ENCODE results near the gene MXI1. TPM values are rescaled to one million over a fixed set of nuclear protein-coding genes. Genes with fewer than 3 reads are reported as not detected.

MXI1 gene
- total RNA-seq = 10 to 100 TPM; 40.2 to 54.1 (median 44.4) TPM
- 29.6 TPM for total RNA-seq (2013)
- total RNA-seq = 21.6 to 131 (median 73.7) reads per million in 29 experiments

GRCh38 chr10:110207011-110207804 is at the start of gene MXI1:
MXI1 (plus strand) TSS chr10:110207605; CDS start chr10:110207809, 204 bp downstream.
- H3K27ac Mint-ChIP-seq = peak within 1 kb of the TSS; percentile 85 to 94
- no peak for ATAC-seq (replicated peaks in 1 of 4)
- Histone ChIP-seq H3K4me1 (ENCODE audit: control insufficient read depth in 1 of 2, extremely low read depth in 1 of 2, insufficient read depth in 2 of 2, low read length in 2 of 2) (peaks cover 16 to 43% of the 10 kb centered on the region in 2 experiments), H3K36me3 (ENCODE audit: control insufficient read depth in 2 of 2, extremely low read depth in 1 of 2, insufficient read depth in 1 of 2, low read length in 1 of 2) (no peaks in the 10 kb centered on the region), H3K9me3 (no peaks in the 10 kb centered on the region), H3K4me3 (ENCODE audit: control insufficient read depth in 1 of 2, extremely low read depth in 1 of 2, low read length in 1 of 2) (peak within 1 kb of the TSS; percentile 81 to 91), H3K27me3 (replicated peaks in 1 of 2; ENCODE audit: control insufficient read depth in 2 of 2, extremely low read depth in 1 of 2, insufficient read depth in 2 of 2, low read length in 1 of 2) (peaks cover 2 to 19% of the 10 kb centered on the region in 2 experiments), H3K27ac (ENCODE audit: low read length) (peak within 1 kb of the TSS; percentile 66)
- no peaks in the 10 kb centered on the region for H3K9me3 Mint-ChIP-seq
- CTCF ChIA-PET = interaction anchor here (0.9 to 8.1 kb wide), 10 partner anchors 12 to 72 kb away, joined by 3 to 94 read pairs (median 6); no protein-coding TSS in a partner anchor
- H3K36me3 Mint-ChIP-seq = no peaks in the 10 kb centered on the region
- 6% methylated on average over 33 of the region's 37 CpGs for WGBS (ENCODE audit: insufficient coverage)
- peaks cover 25 to 44% (median 26%) of the 10 kb centered on the region in 3 donors for H3K4me1 Mint-ChIP-seq
- POLR2A ChIA-PET = interaction anchor here (0.6 to 1.4 kb wide), 3 partner anchors 18 to 712 kb away, joined by 3 to 8 read pairs (median 5); partner anchors contain the start of gene BBIP1 (in 1 of the 2)
- H3K4me3 Mint-ChIP-seq = peak within 1 kb of the TSS; percentile 89 to 93 (median 93)
- peaks cover 0 to 5% of the 10 kb centered on the region in 2 donors for H3K27me3 Mint-ChIP-seq
- DNase-seq = peak in 10 of 35 experiments; percentile 9 to 46 (median 32)

- no peak for ATAC-seq (replicated peaks in 1 of 4)
- Histone ChIP-seq H3K4me3 (ENCODE audit: control insufficient read depth in 1 of 2, extremely low read depth in 1 of 2, low read length in 1 of 2) (no peak overlapping the region), H3K36me3 (ENCODE audit: control insufficient read depth in 2 of 2, extremely low read depth in 1 of 2, insufficient read depth in 1 of 2, low read length in 1 of 2) (no peaks in the 10 kb centered on the region), H3K4me1 (ENCODE audit: control insufficient read depth in 1 of 2, extremely low read depth in 1 of 2, insufficient read depth in 2 of 2, low read length in 2 of 2) (peaks cover 0 to 25% of the 10 kb centered on the region in 2 experiments), H3K27me3 (replicated peaks in 1 of 2; ENCODE audit: control insufficient read depth in 2 of 2, extremely low read depth in 1 of 2, insufficient read depth in 2 of 2, low read length in 1 of 2) (peaks cover 13 to 59% of the 10 kb centered on the region in 2 experiments), H3K27ac (ENCODE audit: low read length) (no peak overlapping the region), H3K9me3 (no peaks in the 10 kb centered on the region)
- ChIA-PET CTCF (interaction anchor here (0.6 to 1.7 kb wide), 6 partner anchors 20 to 845 kb away, joined by 3 to 8 read pairs (median 6); partner anchors contain the start of gene SMNDC1 (in 1 of the 2)), POLR2A (interaction anchor here in 1 of 2 donors (0.5 kb wide), 2 partner anchors 116 to 789 kb away, joined by 3 to 6 read pairs; no protein-coding TSS in a partner anchor)
- WGBS (ENCODE audit: insufficient coverage) = 91% methylated on average over 5 of the region's 11 CpGs
- peaks cover 17 to 34% (median 23%) of the 10 kb centered on the region in 3 donors for H3K4me1 Mint-ChIP-seq
- peak overlapping the region in 1 of 3 donors; percentile 71 for H3K4me3 Mint-ChIP-seq
- H3K27me3 Mint-ChIP-seq = peaks cover 48 to 78% of the 10 kb centered on the region in 2 donors
- no peak overlapping the region for H3K27ac Mint-ChIP-seq
- H3K9me3 Mint-ChIP-seq = no peaks in the 10 kb centered on the region
- no peaks in the 10 kb centered on the region for H3K36me3 Mint-ChIP-seq
- no peak for DNase-seq
Measured at GRCh38 chr10:110158051-110159005, 49.1 kb upstream of the MXI1 start.

GRCh38 chr10:110160081-110160480 is 47.3 kb upstream of the MXI1 start:
- Mint-ChIP-seq H3K4me1 (peaks cover 15 to 25% (median 23%) of the 10 kb centered on the region in 3 donors), H3K9me3 (no peaks in the 10 kb centered on the region), H3K27ac (no peak overlapping the region), H3K4me3 (no peak overlapping the region), H3K27me3 (peaks cover 38 to 73% of the 10 kb centered on the region in 2 donors), H3K36me3 (no peaks in the 10 kb centered on the region)
- H3K9me3 ChIP-seq = no peaks in the 10 kb centered on the region
- H3K4me3 ChIP-seq (ENCODE audit: control insufficient read depth in 1 of 2, extremely low read depth in 1 of 2, low read length in 1 of 2) = no peak overlapping the region
- ATAC-seq (replicated peaks in 1 of 4) = no peak
- H3K4me1 ChIP-seq (ENCODE audit: control insufficient read depth in 1 of 2, extremely low read depth in 1 of 2, insufficient read depth in 2 of 2, low read length in 2 of 2) = peaks cover 0 to 25% of the 10 kb centered on the region in 2 experiments
- no peaks in the 10 kb centered on the region for H3K36me3 ChIP-seq (ENCODE audit: control insufficient read depth in 2 of 2, extremely low read depth in 1 of 2, insufficient read depth in 1 of 2, low read length in 1 of 2)
- peaks cover 16 to 53% of the 10 kb centered on the region in 2 experiments for H3K27me3 ChIP-seq (replicated peaks in 1 of 2; ENCODE audit: control insufficient read depth in 2 of 2, extremely low read depth in 1 of 2, insufficient read depth in 2 of 2, low read length in 1 of 2)
- no CpG with 5 or more reads among the region's 4 CpGs for WGBS (ENCODE audit: insufficient coverage)
- ChIA-PET CTCF (no interaction called here), POLR2A (no interaction called here)
- no peak overlapping the region for H3K27ac ChIP-seq (ENCODE audit: low read length)
- no peak for DNase-seq

GRCh38 chr10:110160522-110160921 is 46.9 kb upstream of the MXI1 start:
- H3K27me3 ChIP-seq (replicated peaks in 1 of 2; ENCODE audit: control insufficient read depth in 2 of 2, extremely low read depth in 1 of 2, insufficient read depth in 2 of 2, low read length in 1 of 2) = peaks cover 16 to 56% of the 10 kb centered on the region in 2 experiments

GRCh38 chr10:110162741-110163145 is 44.7 kb upstream of the MXI1 start:
- DNase-seq (peak in 1 of 35 experiments; percentile 7), ATAC-seq (replicated peaks in 1 of 4) (no peak)
- H3K4me3 Mint-ChIP-seq = no peak overlapping the region
- H3K9me3 Mint-ChIP-seq = no peaks in the 10 kb centered on the region
- Histone ChIP-seq H3K36me3 (ENCODE audit: control insufficient read depth in 2 of 2, extremely low read depth in 1 of 2, insufficient read depth in 1 of 2, low read length in 1 of 2) (no peaks in the 10 kb centered on the region), H3K27ac (ENCODE audit: low read length) (no peak overlapping the region), H3K4me3 (ENCODE audit: control insufficient read depth in 1 of 2, extremely low read depth in 1 of 2, low read length in 1 of 2) (no peak overlapping the region), H3K9me3 (no peaks in the 10 kb centered on the region), H3K4me1 (ENCODE audit: control insufficient read depth in 1 of 2, extremely low read depth in 1 of 2, insufficient read depth in 2 of 2, low read length in 2 of 2) (peaks cover 0 to 7% of the 10 kb centered on the region in 2 experiments), H3K27me3 (replicated peaks in 1 of 2; ENCODE audit: control insufficient read depth in 2 of 2, extremely low read depth in 1 of 2, insufficient read depth in 2 of 2, low read length in 1 of 2) (peaks cover 21 to 57% of the 10 kb centered on the region in 2 experiments)
- peaks cover 0 to 7% (median 4%) of the 10 kb centered on the region in 3 donors for H3K4me1 Mint-ChIP-seq
- POLR2A ChIA-PET = interaction anchor here in 1 of 2 donors (0.5 kb wide), 1 partner anchor 21 kb away, joined by 4 read pairs; no protein-coding TSS in a partner anchor
- no peak overlapping the region for H3K27ac Mint-ChIP-seq
- 32% methylated on average over 4 of the region's 6 CpGs for WGBS (ENCODE audit: insufficient coverage)
- CTCF ChIA-PET = interaction anchor here in 1 of 2 donors (0.6 kb wide), 1 partner anchor 443 kb away, joined by 3 read pairs; no protein-coding TSS in a partner anchor
- no peaks in the 10 kb centered on the region for H3K36me3 Mint-ChIP-seq
- peaks cover 42 to 78% of the 10 kb centered on the region in 2 donors for H3K27me3 Mint-ChIP-seq

More at GRCh38 chr10:110160522-110160921, 46.9 kb upstream of the MXI1 start:
- no peaks in the 10 kb centered on the region for H3K36me3 ChIP-seq (ENCODE audit: control insufficient read depth in 2 of 2, extremely low read depth in 1 of 2, insufficient read depth in 1 of 2, low read length in 1 of 2)
- H3K4me1 ChIP-seq (ENCODE audit: control insufficient read depth in 1 of 2, extremely low read depth in 1 of 2, insufficient read depth in 2 of 2, low read length in 2 of 2) = peaks cover 0 to 25% of the 10 kb centered on the region in 2 experiments
- H3K4me3 ChIP-seq (ENCODE audit: control insufficient read depth in 1 of 2, extremely low read depth in 1 of 2, low read length in 1 of 2) = no peak overlapping the region
- Mint-ChIP-seq H3K9me3 (no peaks in the 10 kb centered on the region), H3K4me1 (peaks cover 12 to 23% (median 22%) of the 10 kb centered on the region in 3 donors), H3K27me3 (peaks cover 40 to 75% of the 10 kb centered on the region in 2 donors), H3K36me3 (no peaks in the 10 kb centered on the region), H3K4me3 (no peak overlapping the region), H3K27ac (no peak overlapping the region)
- no peak overlapping the region for H3K27ac ChIP-seq (ENCODE audit: low read length)
- POLR2A ChIA-PET = no interaction called here
- CTCF ChIA-PET = interaction anchor here in 1 of 2 donors (0.5 kb wide), 1 partner anchor 58 kb away, joined by 3 read pairs; no protein-coding TSS in a partner anchor
- ATAC-seq (replicated peaks in 1 of 4) = no peak
- H3K9me3 ChIP-seq = no peaks in the 10 kb centered on the region
- DNase-seq = no peak
